SK-N-SH treated with all-trans-retinoic acid at 6 μM for 48 hours (cell line): Measurements from ENCODE around the gene PRKCE.

Source experiments
- ATAC-seq: fragments of 200-7000 bp; cut with Tn5 transposase; 3 replicates; pipeline ENCODE4 v1.9.1; 2020; ENCODE audit warnings: mild to moderate bottlenecking, moderate library complexity
- ARNTL ChIP-seq: fragments of 450-650 bp; formaldehyde crosslinking; IDR thresholded peaks from 2 replicates; pipeline ENCODE4 v1.5.0; 2020; ENCODE audit warnings: low read depth, mild to moderate bottlenecking, moderate library complexity, borderline replicate concordance
- BACH2 ChIP-seq: fragments of 250-450 bp; sonication (Bioruptor Pico); IDR thresholded peaks from 2 replicates; pipeline ENCODE4 v1.9.0; 2021; ENCODE audit warnings: mild to moderate bottlenecking, borderline replicate concordance
- CREB5 ChIP-seq: fragments of 250-450 bp; sonication (Bioruptor Pico); IDR thresholded peaks from 2 replicates; pipeline ENCODE4 v1.5.1; 2020; ENCODE audit warnings: low read depth, mild to moderate bottlenecking, moderate library complexity
- CSDC2 ChIP-seq: fragments of 250-450 bp; sonication (Bioruptor Pico); IDR thresholded peaks from 2 replicates; pipeline ENCODE4 v1.5.0; 2020; ENCODE audit warnings: mild to moderate bottlenecking, moderate library complexity
- CSRNP3 ChIP-seq: fragments of 250-450 bp; sonication (Bioruptor Pico); IDR thresholded peaks from 2 replicates; pipeline ENCODE4 v1.5.1; 2021; ENCODE audit warnings: mild to moderate bottlenecking, moderate library complexity
- ESRRG ChIP-seq: fragments of 250-450 bp; sonication (Bioruptor Pico); IDR thresholded peaks from 2 replicates; pipeline ENCODE4 v1.6.1; 2021; ENCODE audit warnings: mild to moderate bottlenecking
- GLIS3 ChIP-seq: fragments of 250-450 bp; sonication (Bioruptor Pico); IDR thresholded peaks from 2 replicates; pipeline ENCODE4 v1.5.0; 2020; ENCODE audit warnings: mild to moderate bottlenecking, moderate library complexity
- ISL1 ChIP-seq: fragments of 250-450 bp; sonication (Bioruptor Pico); IDR thresholded peaks from 2 replicates; pipeline ENCODE4 v2.1.2; 2022; ENCODE audit warnings: mild to moderate bottlenecking, moderate library complexity
- OSR1 ChIP-seq: fragments of 250-450 bp; sonication (Bioruptor Pico); IDR thresholded peaks from 2 replicates; pipeline ENCODE4 v1.8.0; 2022; ENCODE audit warnings: moderate library complexity, mild to moderate bottlenecking, inconsistent platforms
- PATZ1 ChIP-seq: fragments of 250-450 bp; sonication (Bioruptor Pico); IDR thresholded peaks from 2 replicates; pipeline ENCODE4 v1.8.0; 2020; ENCODE audit warnings: mild to moderate bottlenecking, moderate library complexity, borderline replicate concordance
- POU6F1 ChIP-seq: fragments of 250-450 bp; sonication (Bioruptor Pico); IDR thresholded peaks from 2 replicates; pipeline ENCODE4 v1.8.0; 2021; ENCODE audit warnings: low read depth, mild to moderate bottlenecking, moderate library complexity, borderline replicate concordance
- PPARA ChIP-seq: fragments of 250-450 bp; sonication (Bioruptor Pico); IDR thresholded peaks from 2 replicates; pipeline ENCODE4 v1.5.0; 2020; ENCODE audit warnings: mild to moderate bottlenecking, borderline replicate concordance
- RARB ChIP-seq: fragments of 250-450 bp; sonication (Bioruptor Pico); IDR thresholded peaks from 2 replicates; pipeline ENCODE4 v1.8.0; 2021; ENCODE audit warnings: mild to moderate bottlenecking, moderate library complexity
- SNAI2 ChIP-seq: fragments of 250-450 bp; sonication (Bioruptor Pico); IDR thresholded peaks from 2 replicates; pipeline ENCODE4 v1.5.0; 2020; ENCODE audit warnings: mild to moderate bottlenecking, moderate library complexity
- TCF4 ChIP-seq: fragments of 250-450 bp; sonication (Bioruptor Pico); IDR thresholded peaks from 2 replicates; pipeline ENCODE4 v1.8.0; 2021; ENCODE audit warnings: mild to moderate bottlenecking, moderate library complexity, borderline replicate concordance
- TOX ChIP-seq: fragments of 250-450 bp; sonication (Bioruptor Pico); IDR thresholded peaks from 2 replicates; pipeline ENCODE4 v1.8.0; 2021; ENCODE audit warnings: mild to moderate bottlenecking, moderate library complexity, borderline replicate concordance
- TSHZ2 ChIP-seq: fragments of 250-450 bp; sonication (Bioruptor Pico); IDR thresholded peaks from 2 replicates; pipeline ENCODE4 v1.5.0; 2020; ENCODE audit warnings: mild to moderate bottlenecking, moderate library complexity
- ZFP3 ChIP-seq: fragments of 250-450 bp; sonication (Bioruptor Pico); IDR thresholded peaks from 2 replicates; pipeline ENCODE4 v1.5.0; 2020; ENCODE audit warnings: mild to moderate bottlenecking, moderate library complexity
- ZFP30 ChIP-seq: fragments of 450-650 bp; formaldehyde crosslinking; IDR thresholded peaks from 2 replicates; pipeline ENCODE4 v1.5.0; 2022; ENCODE audit warnings: mild to moderate bottlenecking, moderate library complexity
- ZNF565 ChIP-seq: fragments of 450-650 bp; formaldehyde crosslinking; conservative IDR thresholded peaks from 2 replicates; pipeline ENCODE4 v1.5.0; 2020; ENCODE audit warnings: low read depth, mild to moderate bottlenecking, moderate library complexity
- ZNF70 ChIP-seq: fragments of 450-650 bp; formaldehyde crosslinking; IDR thresholded peaks from 2 replicates; pipeline ENCODE4 v1.5.0; 2020; ENCODE audit warnings: mild to moderate bottlenecking, moderate library complexity
- ZNF8 ChIP-seq: fragments of 450-650 bp; formaldehyde crosslinking; IDR thresholded peaks from 2 replicates; pipeline ENCODE4 v1.5.0; 2020; ENCODE audit warnings: mild to moderate bottlenecking, moderate library complexity

The PRKCE gene

GRCh38 chr2:45617496-45617895 is 34.0 kb upstream of the PRKCE start:
- ATAC-seq, result no peak
- no peak for TF ChIP-seq RARB (CRISPR knock-in tag)
- no peak for TF ChIP-seq PPARA
- TF ChIP-seq BACH2 (CRISPR knock-in tag), result no peak
- TF ChIP-seq ZNF565 (CRISPR knock-in tag), result no peak
- no peak for TF ChIP-seq SNAI2 (CRISPR knock-in tag)
- TF ChIP-seq TSHZ2 (CRISPR knock-in tag), result no peak
- TF ChIP-seq PATZ1, result no peak
- TF ChIP-seq OSR1 (CRISPR knock-in tag), result no peak
- TF ChIP-seq ZFP3 (CRISPR knock-in tag), result no peak
- no peak for TF ChIP-seq ZFP30
- TF ChIP-seq TCF4 (CRISPR knock-in tag), result no peak
- TF ChIP-seq POU6F1 (CRISPR knock-in tag), result no peak
- no peak for TF ChIP-seq CSDC2 (CRISPR knock-in tag)
- TF ChIP-seq ARNTL (CRISPR knock-in tag), result no peak
- TF ChIP-seq TOX (CRISPR knock-in tag), result no peak
- TF ChIP-seq CSRNP3 (CRISPR knock-in tag), result no peak

GRCh38 chr2:45622336-45623075 is 29.0 kb upstream of the PRKCE start:
- ATAC-seq, result no peak
- TF ChIP-seq ZNF8 (no peak), ARNTL (CRISPR knock-in tag) (no peak), PATZ1 (no peak), GLIS3 (no peak), ISL1 (no peak), TOX (CRISPR knock-in tag) (no peak), ZFP3 (CRISPR knock-in tag) (no peak), BACH2 (CRISPR knock-in tag) (no peak), TSHZ2 (CRISPR knock-in tag) (no peak), OSR1 (CRISPR knock-in tag) (no peak), ZNF70 (CRISPR knock-in tag) (no peak), PPARA (no peak), SNAI2 (CRISPR knock-in tag) (no peak), TCF4 (CRISPR knock-in tag) (no peak), CSDC2 (CRISPR knock-in tag) (no peak), CSRNP3 (CRISPR knock-in tag) (no peak), CREB5 (CRISPR knock-in tag) (no peak), ESRRG (CRISPR knock-in tag) (no peak)
